ENCODE results near the gene VPS26C. TPM values are rescaled to one million over a fixed set of nuclear protein-coding genes. Genes with fewer than 3 reads are reported as not detected.

The VPS26C gene
- total RNA-seq, 1 donor, result 63.0 TPM

DNA sequence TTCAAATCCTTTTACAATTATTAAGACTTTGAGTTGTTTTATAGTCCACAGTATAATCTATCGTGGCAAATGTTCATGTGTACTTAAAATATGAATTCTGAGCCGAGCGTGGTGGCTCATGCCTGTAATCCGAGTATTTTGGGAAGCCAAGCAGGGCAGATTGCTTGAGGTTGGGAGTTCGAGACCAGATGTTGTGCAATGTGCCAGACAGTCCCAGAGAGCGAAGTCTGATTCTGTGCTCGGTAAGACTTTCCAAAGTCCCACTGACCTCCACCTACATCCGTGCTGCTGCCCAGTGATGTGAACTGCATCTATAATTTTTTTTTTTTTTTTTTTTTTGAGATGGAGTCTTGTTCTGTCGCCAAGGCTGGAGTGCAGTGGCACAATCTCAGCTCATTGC, 52.2 kb downstream of the VPS26C start:
- DNase-seq (ENCODE audit: low read depth), result no peak
- TF ChIP-seq, protein P1, sequence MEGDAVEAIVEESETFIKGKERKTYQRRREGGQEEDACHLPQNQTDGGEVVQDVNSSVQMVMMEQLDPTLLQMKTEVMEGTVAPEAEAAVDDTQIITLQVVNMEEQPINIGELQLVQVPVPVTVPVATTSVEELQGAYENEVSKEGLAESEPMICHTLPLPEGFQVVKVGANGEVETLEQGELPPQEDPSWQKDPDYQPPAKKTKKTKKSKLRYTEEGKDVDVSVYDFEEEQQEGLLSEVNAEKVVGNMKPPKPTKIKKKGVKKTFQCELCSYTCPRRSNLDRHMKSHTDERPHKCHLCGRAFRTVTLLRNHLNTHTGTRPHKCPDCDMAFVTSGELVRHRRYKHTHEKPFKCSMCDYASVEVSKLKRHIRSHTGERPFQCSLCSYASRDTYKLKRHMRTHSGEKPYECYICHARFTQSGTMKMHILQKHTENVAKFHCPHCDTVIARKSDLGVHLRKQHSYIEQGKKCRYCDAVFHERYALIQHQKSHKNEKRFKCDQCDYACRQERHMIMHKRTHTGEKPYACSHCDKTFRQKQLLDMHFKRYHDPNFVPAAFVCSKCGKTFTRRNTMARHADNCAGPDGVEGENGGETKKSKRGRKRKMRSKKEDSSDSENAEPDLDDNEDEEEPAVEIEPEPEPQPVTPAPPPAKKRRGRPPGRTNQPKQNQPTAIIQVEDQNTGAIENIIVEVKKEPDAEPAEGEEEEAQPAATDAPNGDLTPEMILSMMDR (IDR thresholded peaks at IDR 0.05; ENCODE audit: insufficient read depth, low read depth, low read length), result no peak

GRCh38 chr21:37210799-37211198, 56.3 kb downstream of the VPS26C start:
- TF ChIP-seq, protein P1 (IDR thresholded peaks at IDR 0.05; ENCODE audit: insufficient read depth, low read depth, low read length), result no peak
- no peak overlapping the region for H3K4me3 ChIP-seq (ENCODE audit: low read depth, low read length)
- DNase-seq (ENCODE audit: low read depth), result no peak

More for the DNA sequence above, 52.2 kb downstream of the VPS26C start:
- H3K4me3 ChIP-seq (ENCODE audit: low read depth, low read length), result no peak overlapping the region

GRCh38 chr21:37210130-37210529, 57.0 kb downstream of the VPS26C start:
- TF ChIP-seq, protein P1 (IDR thresholded peaks at IDR 0.05; ENCODE audit: insufficient read depth, low read depth, low read length), result no peak
- H3K4me3 ChIP-seq (ENCODE audit: low read depth, low read length), result no peak overlapping the region
- DNase-seq (ENCODE audit: low read depth), result no peak

DNA sequence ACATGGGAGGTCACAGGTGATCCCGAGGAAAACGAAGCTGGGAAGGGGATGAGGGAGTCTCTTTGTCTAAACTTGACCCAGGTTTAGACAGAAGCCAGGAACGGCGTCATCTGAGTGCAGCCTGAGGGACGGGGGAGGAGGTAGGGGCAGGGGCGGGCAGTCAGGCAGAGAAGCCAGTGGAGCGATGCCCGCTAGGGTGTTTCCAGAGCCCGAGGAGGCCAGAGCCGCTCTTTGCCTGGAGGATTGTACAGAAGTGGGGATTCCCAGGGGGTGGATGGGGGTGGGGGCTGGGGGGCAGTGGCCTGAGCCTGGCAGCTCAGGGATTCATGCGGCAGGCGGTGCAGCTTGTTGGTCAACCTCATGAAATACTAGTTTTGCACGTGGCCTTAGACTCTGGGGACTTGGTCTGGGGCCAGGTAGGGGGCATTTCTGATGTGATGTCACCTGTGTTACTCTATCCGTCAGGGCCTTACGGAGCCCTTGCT, 58.4 kb downstream of the VPS26C start:
- no peak overlapping the region for H3K4me3 ChIP-seq (ENCODE audit: low read depth, low read length)
- TF ChIP-seq, protein P1 (IDR thresholded peaks at IDR 0.05; ENCODE audit: insufficient read depth, low read depth, low read length), result no peak
- DNase-seq (ENCODE audit: low read depth), result no peak

- DNase-seq (ENCODE audit: low read depth), result no peak
- no peak overlapping the region for H3K4me3 ChIP-seq (ENCODE audit: low read depth, low read length)
- TF ChIP-seq, protein P1 (IDR thresholded peaks at IDR 0.05; ENCODE audit: insufficient read depth, low read depth, low read length), result no peak
These were observed 58.9 kb downstream of the VPS26C start for GRCh38 chr21:37208056-37208721.

- no peak overlapping the region for H3K4me3 ChIP-seq (ENCODE audit: low read depth, low read length)
- TF ChIP-seq, protein P1 (IDR thresholded peaks at IDR 0.05; ENCODE audit: insufficient read depth, low read depth, low read length), result no peak
- DNase-seq (ENCODE audit: low read depth), result peak; percentile 14
These were observed 59.6 kb downstream of the VPS26C start for GRCh38 chr21:37207441-37208009.
